DOHH2 (cell line): Measurements from ENCODE around the gene CMSS1.

Experiments used
- H3F3A ChIP-seq: fragments of 200-600 bp; sonication (generic), shearing (Covaris generic); 2 replicates; pipeline ENCODE4 v1.6.0; 2016; ENCODE audit warnings: antibody characterized with exemption, mild to moderate bottlenecking; ENCODE audit not compliant: control insufficient read depth, insufficient read depth
- H3K27ac ChIP-seq: fragments of 200-600 bp; sonication (generic); 2 replicates; pipeline ENCODE4 v1.5.1; 2014; ENCODE audit warnings: low read depth, mild to moderate bottlenecking, low read length, moderate library complexity
- H3K27me3 ChIP-seq: fragments of 200-600 bp; sonication (generic); 2 replicates; pipeline ENCODE4 v1.6.1; 2014; ENCODE audit warnings: mild to moderate bottlenecking, low read length, mixed read lengths; ENCODE audit not compliant: control insufficient read depth
- H3K36me3 ChIP-seq: fragments of 200-600 bp; sonication (generic); 2 replicates; pipeline ENCODE4 v1.6.1; 2014; ENCODE audit warnings: mild to moderate bottlenecking, low read length, moderate library complexity, mixed read lengths; ENCODE audit not compliant: control insufficient read depth
- H3K4me1 ChIP-seq: fragments of 200-600 bp; sonication (generic); 2 replicates; pipeline ENCODE4 v1.6.1; 2014; ENCODE audit warnings: mild to moderate bottlenecking, low read length, mixed read lengths; ENCODE audit not compliant: control insufficient read depth
- H3K4me2 ChIP-seq: fragments of 200-600 bp; sonication (generic); 2 replicates; pipeline ENCODE4 v1.6.0; 2014; ENCODE audit warnings: mild to moderate bottlenecking, low read length, moderate library complexity
- H3K4me3 ChIP-seq: fragments of 200-600 bp; sonication (generic); 2 replicates; pipeline ENCODE4 v1.5.1; 2014; ENCODE audit warnings: mild to moderate bottlenecking, low read length, mixed read lengths
- H3K79me2 ChIP-seq: fragments of 200-600 bp; sonication (generic); 2 replicates; pipeline ENCODE4 v1.6.1; 2014; ENCODE audit warnings: mild to moderate bottlenecking, low read length, mixed read lengths; ENCODE audit not compliant: control insufficient read depth
- H3K9me2 ChIP-seq: fragments of 200-600 bp; sonication (generic); replicated peaks from 2 replicates; pipeline ENCODE4 v1.6.1; 2014; ENCODE audit warnings: mild to moderate bottlenecking, low read length, mixed read lengths; ENCODE audit not compliant: control insufficient read depth
- H3K9me3 ChIP-seq: fragments of 200-600 bp; sonication (generic); 2 replicates; pipeline ENCODE4 v1.6.1; 2014; ENCODE audit warnings: antibody characterized with exemption, low read length, mixed read lengths; ENCODE audit not compliant: control insufficient read depth, insufficient read depth
- H4K20me1 ChIP-seq: fragments of 200-600 bp; sonication (generic); 2 replicates; pipeline ENCODE4 v1.6.0; 2014; ENCODE audit warnings: low read depth, mild to moderate bottlenecking, antibody characterized with exemption, low read length, moderate library complexity; ENCODE audit not compliant: control insufficient read depth, insufficient read depth
- EZH2phosphoT487 ChIP-seq: fragments of 200-600 bp; sonication (generic); IDR thresholded peaks from 2 replicates; pipeline ENCODE4 v1.6.1; 2017; ENCODE audit warnings: borderline replicate concordance, mild to moderate bottlenecking, antibody characterized with exemption, low read length, moderate library complexity, mixed read lengths
- TF ChIP-seq, protein P1 (sequence below): fragments of 200-600 bp; sonication (generic); IDR thresholded peaks from one replicate; pipeline ENCODE4 v1.5.1; 2014; ENCODE audit warnings: antibody characterized with exemption, mild to moderate bottlenecking, low read depth, low read length; ENCODE audit not compliant: poor library complexity, severe bottlenecking

CMSS1 gene

GRCh38 chr3:99858469-99858868, 40.8 kb downstream of the CMSS1 start:
- H3K27ac ChIP-seq: no peak overlapping the region
- peaks cover 25% of the 10 kb centered on the region for H3K79me2 ChIP-seq
- H4K20me1 ChIP-seq: no peaks in the 10 kb centered on the region
- no peaks in the 10 kb centered on the region for H3K4me1 ChIP-seq
- H3K27me3 ChIP-seq: no peaks in the 10 kb centered on the region
- H3K9me3 ChIP-seq: no peaks in the 10 kb centered on the region
- no peak overlapping the region for H3K4me2 ChIP-seq
- H3K9me2 ChIP-seq: no peaks in the 10 kb centered on the region
- no peak overlapping the region for H3K4me3 ChIP-seq
- H3K36me3 ChIP-seq: no peaks in the 10 kb centered on the region
- TF ChIP-seq EZH2phosphoT487: no peak
- TF ChIP-seq, protein P1, sequence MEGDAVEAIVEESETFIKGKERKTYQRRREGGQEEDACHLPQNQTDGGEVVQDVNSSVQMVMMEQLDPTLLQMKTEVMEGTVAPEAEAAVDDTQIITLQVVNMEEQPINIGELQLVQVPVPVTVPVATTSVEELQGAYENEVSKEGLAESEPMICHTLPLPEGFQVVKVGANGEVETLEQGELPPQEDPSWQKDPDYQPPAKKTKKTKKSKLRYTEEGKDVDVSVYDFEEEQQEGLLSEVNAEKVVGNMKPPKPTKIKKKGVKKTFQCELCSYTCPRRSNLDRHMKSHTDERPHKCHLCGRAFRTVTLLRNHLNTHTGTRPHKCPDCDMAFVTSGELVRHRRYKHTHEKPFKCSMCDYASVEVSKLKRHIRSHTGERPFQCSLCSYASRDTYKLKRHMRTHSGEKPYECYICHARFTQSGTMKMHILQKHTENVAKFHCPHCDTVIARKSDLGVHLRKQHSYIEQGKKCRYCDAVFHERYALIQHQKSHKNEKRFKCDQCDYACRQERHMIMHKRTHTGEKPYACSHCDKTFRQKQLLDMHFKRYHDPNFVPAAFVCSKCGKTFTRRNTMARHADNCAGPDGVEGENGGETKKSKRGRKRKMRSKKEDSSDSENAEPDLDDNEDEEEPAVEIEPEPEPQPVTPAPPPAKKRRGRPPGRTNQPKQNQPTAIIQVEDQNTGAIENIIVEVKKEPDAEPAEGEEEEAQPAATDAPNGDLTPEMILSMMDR: no peak
- H3F3A ChIP-seq: no peaks in the 10 kb centered on the region

GRCh38 chr3:99859825-99860224, 42.2 kb downstream of the CMSS1 start:
- no peaks in the 10 kb centered on the region for H3K9me3 ChIP-seq
- H4K20me1 ChIP-seq: no peaks in the 10 kb centered on the region
- no peaks in the 10 kb centered on the region for H3K9me2 ChIP-seq
- H3K27ac ChIP-seq: no peak overlapping the region
- no peaks in the 10 kb centered on the region for H3K4me1 ChIP-seq
- H3F3A ChIP-seq: no peaks in the 10 kb centered on the region
- H3K27me3 ChIP-seq: no peaks in the 10 kb centered on the region
- H3K4me3 ChIP-seq: no peak overlapping the region
- no peaks in the 10 kb centered on the region for H3K36me3 ChIP-seq
- H3K4me2 ChIP-seq: no peak overlapping the region
- TF ChIP-seq, protein P1: no peak
- TF ChIP-seq EZH2phosphoT487: no peak
- H3K79me2 ChIP-seq: peaks cover 14% of the 10 kb centered on the region

DNA sequence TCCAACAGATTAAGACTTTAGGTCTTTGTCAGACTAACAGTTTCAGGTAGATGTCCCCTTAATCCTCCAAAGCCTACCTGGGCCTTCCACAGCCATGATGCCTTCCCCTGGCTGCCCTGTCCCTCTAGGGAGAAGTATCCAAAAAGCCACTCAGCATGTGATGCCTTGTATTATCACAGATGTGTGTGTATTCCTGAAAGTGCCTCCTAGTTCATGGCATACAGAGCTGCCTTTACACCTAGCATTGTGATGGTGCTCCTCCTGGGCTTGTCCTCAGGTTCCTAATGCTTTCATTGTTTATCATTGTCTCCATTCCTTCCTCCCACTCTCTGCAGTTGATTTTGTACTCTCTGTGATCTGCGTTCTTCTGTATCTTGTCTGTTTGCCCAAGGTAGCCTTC, 43.6 kb downstream of the CMSS1 start:
- H3K9me2 ChIP-seq: no peaks in the 10 kb centered on the region
- no peaks in the 10 kb centered on the region for H3K36me3 ChIP-seq
- TF ChIP-seq EZH2phosphoT487: no peak
- TF ChIP-seq, protein P1: no peak
- H3K4me3 ChIP-seq: no peak overlapping the region
- peaks cover 10% of the 10 kb centered on the region; the same call in 1 of the 2 replicates for H3K79me2 ChIP-seq
- H4K20me1 ChIP-seq: no peaks in the 10 kb centered on the region
- H3K4me2 ChIP-seq: no peak overlapping the region
- H3F3A ChIP-seq: no peaks in the 10 kb centered on the region
- H3K27me3 ChIP-seq: no peaks in the 10 kb centered on the region
- H3K27ac ChIP-seq: no peak overlapping the region
- H3K9me3 ChIP-seq: no peaks in the 10 kb centered on the region
- H3K4me1 ChIP-seq: no peaks in the 10 kb centered on the region
